ENCODE results near the gene CIDEC. TPM values are rescaled to one million over a fixed set of nuclear protein-coding genes. Genes with fewer than 3 reads are reported as not detected.
A peak's percentile ranks its signal among the peaks of the same experiment; 100 is the strongest.

The CIDEC gene
- total RNA-seq, 4 donors from 2014 or later, result 27.2 to 510 (median 253) TPM

DNA sequence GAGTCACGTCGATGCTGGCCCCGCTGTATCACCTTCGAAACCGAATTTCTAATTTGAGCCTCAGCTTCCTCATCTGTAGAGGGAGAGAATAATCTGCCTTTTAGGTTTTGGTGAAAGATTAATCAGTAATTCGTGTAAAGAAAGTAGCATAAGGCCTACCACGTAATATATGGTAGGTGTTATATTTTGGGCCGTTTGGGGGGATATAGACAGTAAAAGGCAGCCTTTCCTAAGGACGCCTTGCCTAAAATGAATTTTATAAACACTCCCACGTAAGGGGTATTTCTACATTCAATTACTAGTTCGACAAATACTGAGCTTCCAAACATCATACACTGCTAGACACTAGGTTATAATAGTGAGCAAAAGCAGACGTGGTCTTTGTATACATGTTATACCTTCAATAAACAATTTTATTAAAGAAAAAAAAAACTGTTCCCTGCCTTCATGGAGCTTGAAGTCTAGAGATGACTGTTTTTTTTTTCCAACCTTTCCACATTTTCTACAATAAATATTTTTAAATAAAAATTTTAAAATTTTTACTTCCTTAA is 11.1 kb upstream of the CIDEC start:
- Histone ChIP-seq H3K36me3 (peaks cover 0 to 13% (median 0%) of the 10 kb centered on the region in 3 donors), H3K27me3 (no peaks in the 10 kb centered on the region), H3K9me3 (no peaks in the 10 kb centered on the region), H3K27ac (peak overlapping the region; percentile 93 to 99 (median 95)), H3K4me1 (peaks cover 0 to 24% (median 0%) of the 10 kb centered on the region in 4 donors), H3K4me3 (peak overlapping the region; percentile 75 to 94 (median 87))
- no peak for DNase-seq
- no peak for TF ChIP-seq POLR2A (IDR thresholded peaks at IDR 0.05)
- TF ChIP-seq, protein P1, sequence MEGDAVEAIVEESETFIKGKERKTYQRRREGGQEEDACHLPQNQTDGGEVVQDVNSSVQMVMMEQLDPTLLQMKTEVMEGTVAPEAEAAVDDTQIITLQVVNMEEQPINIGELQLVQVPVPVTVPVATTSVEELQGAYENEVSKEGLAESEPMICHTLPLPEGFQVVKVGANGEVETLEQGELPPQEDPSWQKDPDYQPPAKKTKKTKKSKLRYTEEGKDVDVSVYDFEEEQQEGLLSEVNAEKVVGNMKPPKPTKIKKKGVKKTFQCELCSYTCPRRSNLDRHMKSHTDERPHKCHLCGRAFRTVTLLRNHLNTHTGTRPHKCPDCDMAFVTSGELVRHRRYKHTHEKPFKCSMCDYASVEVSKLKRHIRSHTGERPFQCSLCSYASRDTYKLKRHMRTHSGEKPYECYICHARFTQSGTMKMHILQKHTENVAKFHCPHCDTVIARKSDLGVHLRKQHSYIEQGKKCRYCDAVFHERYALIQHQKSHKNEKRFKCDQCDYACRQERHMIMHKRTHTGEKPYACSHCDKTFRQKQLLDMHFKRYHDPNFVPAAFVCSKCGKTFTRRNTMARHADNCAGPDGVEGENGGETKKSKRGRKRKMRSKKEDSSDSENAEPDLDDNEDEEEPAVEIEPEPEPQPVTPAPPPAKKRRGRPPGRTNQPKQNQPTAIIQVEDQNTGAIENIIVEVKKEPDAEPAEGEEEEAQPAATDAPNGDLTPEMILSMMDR (IDR thresholded peaks at IDR 0.05), result no peak

DNA sequence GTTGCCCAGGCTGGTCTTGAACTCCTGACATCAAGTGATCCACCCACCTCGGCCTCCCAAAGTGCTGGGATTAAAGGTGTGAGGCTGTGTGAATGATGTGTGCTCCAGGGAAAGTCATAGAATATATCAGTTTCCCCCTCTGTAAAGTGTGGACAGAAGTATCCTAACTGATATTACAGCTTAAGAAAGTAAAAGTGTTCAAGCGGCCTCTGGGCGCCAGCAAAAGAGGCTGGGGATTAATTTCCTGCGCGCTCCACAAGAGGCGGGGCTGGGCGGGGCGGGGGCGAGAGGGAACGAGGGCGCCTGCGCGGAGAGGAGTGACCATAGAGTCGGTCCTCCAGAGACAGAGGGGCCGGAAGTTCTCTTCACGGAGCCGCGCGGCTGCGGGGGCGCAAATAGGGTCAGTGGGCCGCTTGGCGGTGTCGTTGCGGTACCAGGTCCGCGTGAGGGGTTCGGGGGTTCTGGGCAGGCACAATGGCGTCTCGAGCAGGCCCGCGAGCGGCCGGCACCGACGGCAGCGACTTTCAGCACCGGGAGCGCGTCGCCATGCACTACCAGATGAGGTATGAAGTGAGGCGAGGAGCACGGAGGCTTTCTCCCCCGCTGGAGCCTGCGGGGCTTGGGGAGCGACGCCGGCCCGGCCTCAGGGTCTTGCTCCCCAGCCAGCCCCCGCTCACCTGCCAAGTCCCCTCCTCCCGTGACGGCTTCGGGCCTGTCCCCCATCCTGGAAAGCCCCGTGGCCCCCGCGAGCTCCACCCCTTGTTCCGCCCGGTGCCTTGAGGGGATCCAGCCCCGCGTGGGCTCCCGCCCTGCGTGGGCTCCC is 10.4 kb upstream of the CIDEC start, which contains the start of gene JAGN1:
Gene JAGN1 (plus strand): TSS at position 362 of the 823 bp plus-strand sequence. CDS start 113 bp downstream, at position 475.
- H3K27me3 ChIP-seq, result no peaks in the 10 kb centered on the region
- peak within 1 kb of the TSS; percentile 75 to 94 (median 87) for H3K4me3 ChIP-seq
- TF ChIP-seq, protein P1 (IDR thresholded peaks at IDR 0.05), result peak in 1 of 6 experiments; percentile 2
- peak; percentile 94 for TF ChIP-seq POLR2A (IDR thresholded peaks at IDR 0.05)
- H3K9me3 ChIP-seq, result no peaks in the 10 kb centered on the region
- peak; percentile 86 to 96 (median 96) for DNase-seq
- H3K27ac ChIP-seq, result peak within 1 kb of the TSS; percentile 93 to 99 (median 95)
- peaks cover 0 to 13% (median 0%) of the 10 kb centered on the region in 3 donors for H3K36me3 ChIP-seq
- H3K4me1 ChIP-seq, result peaks cover 0 to 24% (median 0%) of the 10 kb centered on the region in 4 donors

DNA sequence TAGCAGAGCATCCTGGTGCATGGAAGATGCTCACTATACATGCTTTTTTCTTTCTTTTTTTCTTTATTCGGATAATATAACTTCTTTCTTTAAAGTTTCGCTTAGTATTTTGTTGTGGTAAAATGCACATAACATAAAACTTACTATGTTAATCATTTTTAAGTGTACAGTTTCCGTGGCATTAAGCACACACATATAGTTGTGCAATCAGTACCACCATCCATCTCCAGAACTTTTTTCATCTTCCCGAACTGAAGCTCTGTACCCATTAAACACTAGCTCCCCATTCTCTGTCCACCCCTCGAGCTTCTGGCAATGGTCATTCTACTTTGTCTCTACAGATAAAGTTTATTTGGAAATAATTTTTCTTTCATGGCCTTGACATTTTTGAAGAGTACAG is 9.4 kb upstream of the CIDEC start:
- TF ChIP-seq, protein P1 (IDR thresholded peaks at IDR 0.05), result no peak
- TF ChIP-seq POLR2A (IDR thresholded peaks at IDR 0.05), result no peak

DNA sequence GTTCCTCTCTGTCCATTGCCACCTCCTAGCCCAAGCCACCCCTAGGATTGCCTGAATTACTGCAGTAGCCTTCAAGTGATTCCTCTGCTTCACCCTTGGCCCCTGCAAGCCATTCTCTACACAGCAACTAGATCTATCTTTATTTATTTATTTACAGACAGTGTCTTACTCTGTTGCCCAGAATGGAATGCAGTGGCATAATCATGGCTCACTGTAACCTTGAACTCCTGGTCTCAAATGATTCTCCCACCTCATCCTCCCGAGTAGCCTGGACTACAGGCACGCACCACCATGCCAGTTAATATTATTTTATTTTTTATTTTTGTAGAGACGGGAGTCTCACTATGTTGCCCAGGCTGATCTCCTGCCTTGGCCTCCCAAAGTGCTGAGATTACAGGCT is 8.5 kb upstream of the CIDEC start:
- Histone ChIP-seq H3K27ac (no peak overlapping the region), H3K27me3 (no peaks in the 10 kb centered on the region), H3K36me3 (peaks cover 0 to 12% (median 0%) of the 10 kb centered on the region in 3 donors), H3K4me1 (peaks cover 0 to 33% (median 0%) of the 10 kb centered on the region in 4 donors), H3K9me3 (no peaks in the 10 kb centered on the region), H3K4me3 (no peak overlapping the region)
- no peak for DNase-seq
- TF ChIP-seq, protein P1 (IDR thresholded peaks at IDR 0.05), result no peak
- TF ChIP-seq POLR2A (IDR thresholded peaks at IDR 0.05), result no peak

More for the DNA sequence above, 9.4 kb upstream of the CIDEC start:
- Histone ChIP-seq H3K27ac (no peak overlapping the region), H3K4me3 (no peak overlapping the region), H3K36me3 (peaks cover 0 to 13% (median 0%) of the 10 kb centered on the region in 3 donors), H3K27me3 (no peaks in the 10 kb centered on the region), H3K4me1 (peaks cover 0 to 31% (median 0%) of the 10 kb centered on the region in 4 donors), H3K9me3 (no peaks in the 10 kb centered on the region)
- DNase-seq, result no peak

DNA sequence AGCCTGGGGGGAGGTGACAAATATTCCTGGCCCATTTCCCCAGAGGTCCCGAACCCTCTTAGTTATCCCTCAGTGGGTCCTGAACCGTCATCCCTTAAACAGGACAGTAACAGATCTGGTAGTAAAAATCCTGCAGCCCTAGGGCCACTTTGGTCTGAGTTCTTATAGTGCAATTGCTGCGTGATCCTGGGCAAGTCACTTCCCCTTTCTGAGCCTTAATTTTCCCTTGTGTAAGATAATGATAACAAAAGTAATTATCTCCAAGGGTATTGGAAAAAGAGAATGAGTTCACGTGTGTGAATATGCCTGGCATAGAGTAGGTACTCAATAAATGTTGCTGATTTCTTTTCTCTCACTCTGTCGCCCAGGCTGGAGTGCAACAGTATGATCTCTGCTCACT is 7.4 kb upstream of the CIDEC start:
- TF ChIP-seq POLR2A (IDR thresholded peaks at IDR 0.05), result no peak
- TF ChIP-seq, protein P1 (IDR thresholded peaks at IDR 0.05), result no peak
- H3K4me1 ChIP-seq, result peaks cover 0 to 28% (median 0%) of the 10 kb centered on the region in 4 donors
- H3K4me3 ChIP-seq, result no peak overlapping the region
- H3K36me3 ChIP-seq, result peaks cover 0 to 2% (median 0%) of the 10 kb centered on the region in 3 donors
- no peaks in the 10 kb centered on the region for H3K9me3 ChIP-seq
- H3K27ac ChIP-seq, result no peak overlapping the region
- H3K27me3 ChIP-seq, result no peaks in the 10 kb centered on the region
- no peak for DNase-seq

All from Peyer's patch (tissue), 4 donors.